K562 (cell line): ENCODE measurements around the gene PDGFC. TPM values are rescaled to one million over a fixed set of nuclear protein-coding genes. Genes with fewer than 3 reads are reported as not detected.

ENCODE experiments used
- EGR1 ChIP-seq: fragments of 450-650 bp; conservative IDR thresholded peaks from 2 replicates; pipeline ENCODE4 v1.6.1; 2017; ENCODE audit warnings: mild to moderate bottlenecking
- EHMT2 ChIP-seq: fragments of 450-650 bp; IDR thresholded peaks from 2 replicates; pipeline ENCODE4 v1.6.1; 2018; ENCODE audit warnings: antibody characterized with exemption
- HDAC2 ChIP-seq: fragments of 450-650 bp; IDR thresholded peaks from 2 replicates; pipeline ENCODE4 v1.6.1; 2016; ENCODE audit warnings: mild to moderate bottlenecking
- MIER1 ChIP-seq: fragments of 450-650 bp; IDR thresholded peaks from 2 replicates; pipeline ENCODE4 v1.6.1; 2016; ENCODE audit warnings: antibody characterized with exemption, mild to moderate bottlenecking, low read depth
- ZBTB33 ChIP-seq: sonication (generic); formaldehyde crosslinking; IDR thresholded peaks from 2 replicates; pipeline ENCODE4 v1.8.1; 2023; ENCODE audit warnings: mild to moderate bottlenecking, missing genetic modification reagents
- ZBTB5 ChIP-seq: fragments of 450-650 bp; IDR thresholded peaks from 2 replicates; pipeline ENCODE4 v1.6.1; 2017; ENCODE audit warnings: antibody characterized with exemption
- ZFP36 ChIP-seq: fragments of 150-350 bp; IDR thresholded peaks from 2 replicates; pipeline ENCODE4 v1.6.1; 2018; ENCODE audit warnings: low read length, low read depth; ENCODE audit not compliant: partially characterized antibody
- polyA plus RNA-seq, 8 experiments: library from polyadenylated mRNA; depleted of rRNA in 4 of 8; stranded (reverse) in 5 of 8; unstranded in 3 of 8; fragments of >200 nt; fragmentation: Nextera tagmentation in 2 of 8; fragmentation: Illumina TruSeq in 1 of 8; extraction: Ambion mirVana in 2 of 8; extraction: Trizol in 1 of 8; gene quantifications; 2 replicates each; pipeline versions ENCODE4 v1.2.1 to v1.2.3, GENCODE V29; 2011 to 2014; ENCODE audit warnings: inconsistent platforms in 1 of 8, missing spikeins in 1 of 8
- total RNA-seq, 7 experiments: library from RNA; depleted of rRNA in 6 of 7; stranded (reverse); fragments of >200 nt in 6 of 7; fragmentation: Illumina TruSeq in 2 of 7; extraction: Trizol in 2 of 7; gene quantifications; 2 replicates each; pipeline versions ENCODE4 v1.2.1 to v1.2.3, GENCODE V29; 2011 to 2021; ENCODE audit warnings: low replicate concordance in 1 of 7

Gene PDGFC
- total and polyA plus RNA-seq, 9 of the 15 experiments (the other 6 are each of a cell fraction or from before 2014, with no cell fraction given): not detected

GRCh38 chr4:156734965-156735895 lies 236.4 kb downstream of the PDGFC start (continued):
- TF ChIP-seq EHMT2 (no peak), EGR1 (no peak), ZFP36 (no peak), ZBTB33 (CRISPR knock-in tag) (no peak), MIER1 (no peak), ZBTB5 (no peak), HDAC2 (no peak)
